GM04503 (cell line): Measurements from ENCODE around the gene SMIM20.
"Not testable (repeated sequence)": the region's sequence is repeated elsewhere in the genome, so short reads cannot be mapped to it uniquely, and the experiment has no call there.

Source experiments
- DNase-seq: peaks from one replicate; pipeline ENCODE4 v3.0.0-alpha.2; 2012; ENCODE audit warnings: low read depth

SMIM20 gene

DNA sequence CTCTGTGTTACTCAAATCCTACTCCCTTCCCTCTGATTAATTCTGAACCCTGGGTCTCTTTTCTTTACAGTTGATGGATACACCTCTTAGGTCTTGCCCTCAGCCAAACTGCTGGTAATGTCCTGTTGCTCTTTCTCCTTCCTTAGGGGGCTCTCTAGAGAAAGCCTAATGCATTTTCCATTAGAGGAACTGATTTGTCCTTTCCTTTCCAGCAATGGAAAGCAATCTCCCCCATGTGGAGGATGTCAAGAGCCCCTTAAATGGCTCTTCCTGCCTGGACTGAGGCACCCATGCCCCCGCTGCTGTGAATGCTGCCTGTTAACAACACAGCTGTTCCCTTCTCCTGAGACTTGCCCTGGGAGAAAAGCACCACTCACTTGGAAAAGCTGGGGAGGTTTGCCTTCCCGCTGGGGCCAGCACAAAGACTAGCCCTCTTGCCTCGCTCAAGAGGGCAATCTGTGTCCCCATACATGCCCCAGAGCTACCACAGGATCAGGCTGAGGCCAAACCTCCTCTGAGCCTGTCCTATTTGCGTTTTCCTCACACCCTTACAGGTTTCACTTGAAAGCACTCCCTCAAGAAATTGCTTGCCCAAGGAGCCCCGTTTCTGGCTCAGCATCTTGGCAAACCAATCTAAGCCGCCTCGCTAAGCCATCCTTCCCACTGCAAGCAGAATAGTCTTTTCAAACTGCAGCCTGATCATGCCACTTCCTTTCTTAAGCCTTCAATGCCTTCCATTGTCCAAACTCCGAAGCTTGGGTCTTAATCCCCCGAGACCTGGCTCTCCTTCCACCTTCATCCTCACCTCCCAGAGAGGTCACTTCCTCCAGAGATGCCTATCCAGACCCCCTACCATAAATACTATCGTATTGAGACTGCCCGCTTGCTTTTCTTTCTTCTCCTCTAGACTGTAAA, 23.2 kb upstream of the SMIM20 start:
- no peak for DNase-seq

DNA sequence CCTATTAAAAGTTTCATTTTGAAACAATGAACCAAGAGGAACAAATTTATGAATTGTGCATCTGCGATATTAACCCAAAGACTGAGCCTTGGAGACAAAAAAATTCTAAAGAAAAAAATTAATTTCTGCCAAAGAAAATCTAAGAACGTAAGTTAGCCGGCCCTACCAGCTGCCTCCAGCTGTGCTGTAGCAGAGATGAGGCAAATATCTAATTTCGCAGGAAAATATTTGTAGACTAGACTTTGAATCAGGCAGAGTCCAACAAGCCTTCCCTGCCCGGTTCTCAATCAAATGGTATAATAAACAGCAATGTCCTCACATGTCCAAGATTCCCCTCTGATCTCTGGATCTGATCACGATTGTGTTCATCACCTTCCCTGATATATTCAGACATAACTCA, 21.2 kb upstream of the SMIM20 start:
- DNase-seq, result no peak

DNA sequence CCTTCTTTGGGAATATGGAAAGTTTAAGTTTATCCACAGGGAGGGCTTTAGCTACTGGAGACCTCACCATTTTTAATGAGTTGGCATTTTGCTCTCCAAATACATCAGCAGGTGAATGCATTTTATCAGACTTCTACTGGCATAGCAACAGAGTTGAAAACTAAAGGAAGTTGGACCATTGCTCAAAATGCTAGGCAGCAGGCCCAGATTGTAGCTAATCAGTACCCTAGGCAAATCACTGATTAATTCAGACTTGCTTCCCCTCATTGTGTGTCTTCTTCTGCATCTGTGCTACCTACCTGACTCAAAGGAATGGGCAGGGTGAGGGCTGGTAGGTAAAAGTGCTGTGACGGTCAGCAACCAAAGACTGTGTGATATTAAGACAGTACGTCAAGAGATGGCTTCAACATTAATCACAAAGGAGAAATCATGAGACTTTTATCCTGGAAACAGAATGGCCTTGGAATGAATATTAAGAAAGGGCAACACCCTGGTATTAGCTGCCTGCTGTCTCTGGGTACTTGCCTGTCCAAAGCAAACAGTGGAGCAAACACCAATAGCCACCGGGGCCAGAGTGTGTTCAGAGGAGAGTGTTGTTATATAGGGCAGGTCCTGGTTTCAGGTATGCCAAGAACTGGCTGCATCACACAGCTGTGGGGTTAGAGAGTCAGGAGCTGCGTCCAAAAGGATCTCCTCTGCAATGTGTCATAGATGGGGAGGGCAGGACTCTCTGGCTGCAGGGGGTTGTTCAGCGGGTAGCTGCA, 17.1 kb upstream of the SMIM20 start:
- no peak for DNase-seq

DNA sequence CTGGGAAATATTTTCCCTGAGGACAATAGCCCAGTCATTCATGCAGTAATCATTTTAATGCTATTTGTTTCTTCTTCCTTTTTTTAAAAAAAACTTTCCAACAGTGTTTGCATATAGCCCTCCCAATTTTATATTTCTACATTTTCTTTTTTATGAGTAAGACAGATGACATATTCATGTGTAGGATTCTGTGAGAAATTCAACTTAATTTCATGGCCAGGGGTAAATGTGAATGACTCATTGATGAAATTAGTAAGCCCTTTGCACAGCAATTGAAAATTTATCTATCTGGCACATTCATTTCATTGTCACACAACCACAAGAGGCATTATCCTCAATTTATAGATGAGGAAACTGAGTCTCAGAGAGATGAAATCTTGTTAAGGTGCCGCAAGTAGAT, 13.7 kb upstream of the SMIM20 start:
- DNase-seq, result no peak

DNA sequence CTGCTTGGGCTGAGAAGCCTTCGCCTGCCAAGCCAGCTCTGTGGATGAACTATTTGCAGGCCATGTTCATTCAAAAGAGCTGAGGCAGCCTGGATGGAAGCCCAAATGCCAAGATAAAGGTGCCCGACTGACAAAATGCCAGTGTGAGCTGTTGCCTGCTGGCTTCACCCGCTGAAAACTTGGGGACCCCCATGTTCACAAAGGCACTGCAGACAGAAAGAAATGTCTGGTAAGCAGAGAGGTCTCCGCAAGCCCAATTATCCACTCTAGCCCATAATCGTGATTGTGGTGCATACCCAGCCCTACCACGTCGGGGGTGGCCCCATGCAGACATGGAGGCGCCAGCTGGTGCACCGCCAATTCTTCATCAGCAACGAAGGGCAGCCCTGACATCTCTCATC, 13.0 kb upstream of the SMIM20 start:
- no peak for DNase-seq

DNA sequence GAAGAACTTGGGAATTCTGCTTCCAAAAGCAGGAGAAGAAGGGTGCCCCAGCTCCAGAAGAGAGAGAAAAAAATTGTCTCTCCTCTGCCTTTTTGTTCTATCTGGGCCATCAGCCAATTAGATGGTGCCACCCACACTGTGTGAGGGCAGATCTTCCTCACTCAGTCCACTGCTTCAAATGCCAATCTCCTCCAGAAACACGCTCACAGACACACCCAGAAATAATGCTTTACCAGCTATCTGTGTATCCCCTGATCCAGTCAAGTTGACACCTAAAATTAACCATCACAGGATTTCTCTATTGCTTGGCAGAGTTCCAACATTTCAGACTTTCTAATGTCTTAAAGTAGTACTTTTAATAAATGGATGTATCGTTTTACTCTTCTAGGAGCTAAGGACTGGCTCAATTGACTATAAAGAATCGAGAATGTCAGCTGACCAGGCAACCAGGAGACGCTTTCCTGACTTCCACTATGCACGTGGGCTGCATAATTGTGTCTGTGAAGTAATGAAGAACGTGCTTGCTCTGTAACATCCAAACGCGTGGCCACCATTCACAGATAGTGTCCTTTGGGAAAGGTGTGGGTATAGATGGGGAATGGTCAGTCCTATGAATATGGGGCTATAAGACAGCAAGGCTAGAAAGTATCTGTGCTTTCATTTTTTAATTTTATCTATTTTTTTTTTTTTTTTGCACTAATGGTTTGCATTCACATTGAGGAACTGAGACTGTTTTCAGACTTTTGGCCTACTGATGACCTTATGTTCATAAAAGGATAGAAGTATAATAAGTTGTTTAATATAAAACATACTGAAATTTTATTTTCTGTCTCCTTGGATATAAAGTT, 9.9 kb upstream of the SMIM20 start:
- no peak for DNase-seq

DNA sequence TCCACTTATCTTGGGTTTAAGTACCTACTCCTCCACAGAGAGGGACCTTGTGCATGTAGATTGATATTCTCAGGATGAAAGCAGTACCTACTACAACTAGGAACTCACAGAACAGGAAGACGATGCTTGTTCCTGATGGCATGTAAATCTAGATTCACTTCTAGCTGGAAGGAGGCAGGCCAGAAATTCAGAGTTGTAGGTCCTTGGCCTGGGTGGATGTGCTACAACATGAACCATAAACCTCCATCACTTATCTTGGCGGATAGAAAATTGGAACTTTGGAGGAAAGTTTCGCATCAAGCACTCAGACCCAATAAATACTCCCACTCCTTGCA, 9.3 kb upstream of the SMIM20 start:
- no peak for DNase-seq

DNA sequence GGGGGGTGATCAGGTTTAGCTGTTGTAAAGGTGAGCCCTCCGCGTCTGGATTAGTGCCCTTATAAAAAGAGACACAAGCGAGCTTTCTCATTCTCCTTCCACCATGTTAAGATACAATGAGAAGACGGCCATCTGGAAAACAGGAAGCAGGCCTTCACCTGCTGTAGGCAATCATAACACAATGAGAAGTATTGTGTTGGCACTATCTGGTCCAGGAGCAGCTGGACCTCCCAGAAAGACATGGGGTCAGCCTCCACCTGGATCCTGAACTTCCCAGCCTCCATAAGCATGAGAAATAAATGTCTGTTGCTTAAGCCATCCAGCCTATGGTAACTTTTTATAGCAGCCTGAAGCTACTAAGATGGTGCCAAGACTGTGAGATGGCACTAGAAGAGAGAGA, 8.6 kb upstream of the SMIM20 start:
- DNase-seq, result no peak

DNA sequence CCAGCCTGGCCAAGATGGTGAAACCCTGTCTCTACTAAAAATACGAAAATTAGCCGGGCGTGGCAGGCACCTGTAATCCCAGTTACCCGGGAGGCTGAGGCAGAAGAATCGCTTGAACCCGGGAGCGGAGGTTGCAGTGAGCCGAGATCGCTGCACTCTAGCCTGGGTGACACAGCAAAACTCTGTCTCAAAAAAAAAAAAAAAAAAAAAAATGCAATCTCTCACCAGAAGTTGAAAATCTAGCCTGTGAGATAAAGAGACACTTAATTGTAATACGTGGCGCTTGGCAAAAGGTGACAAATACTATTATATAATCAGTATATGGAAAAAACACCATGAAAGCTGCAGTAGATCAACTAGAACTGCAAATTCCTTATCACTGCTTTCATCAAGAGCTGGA, 7.9 kb upstream of the SMIM20 start:
- DNase-seq, result not testable (repeated sequence)

DNA sequence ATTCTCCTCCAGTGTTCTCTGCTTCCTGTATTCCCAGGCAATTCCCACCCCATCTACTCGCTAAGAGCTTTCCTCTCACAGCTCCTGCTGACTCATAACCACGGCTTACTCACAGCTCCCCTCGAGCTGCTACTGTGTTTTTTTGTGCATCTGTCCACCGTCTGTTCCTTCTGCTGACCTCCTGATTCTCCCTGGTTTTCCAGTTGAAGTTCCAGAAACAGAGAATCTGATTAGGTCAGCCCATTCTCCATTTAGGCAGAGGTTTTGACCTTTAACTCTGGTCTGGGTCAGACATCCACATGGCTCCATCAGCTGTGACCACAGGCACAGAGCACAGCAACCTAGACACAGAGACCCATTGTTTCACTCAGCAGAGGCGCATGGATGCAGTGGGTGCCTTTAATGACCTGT, 5.5 kb upstream of the SMIM20 start:
- peak; percentile 78 for DNase-seq

DNA sequence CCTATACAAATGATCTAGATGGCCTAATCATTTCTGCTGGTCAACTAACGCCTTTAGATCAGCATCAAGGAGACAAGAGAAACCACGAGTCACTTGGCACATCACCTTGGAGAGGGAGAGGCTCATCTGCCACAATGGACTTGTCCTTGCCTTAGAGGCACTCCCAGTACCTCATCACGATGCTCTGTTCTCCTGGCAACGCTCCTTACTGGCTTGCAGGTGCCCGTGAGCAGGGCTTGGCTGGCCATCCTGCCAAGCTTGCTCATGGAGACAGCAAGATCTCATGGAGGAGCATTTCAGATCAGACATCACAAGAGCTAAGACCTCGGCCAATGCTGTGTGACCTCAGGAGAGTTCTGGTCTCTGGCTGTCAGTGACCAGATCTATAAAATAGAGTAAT, 2.7 kb upstream of the SMIM20 start:
- DNase-seq, result no peak

DNA sequence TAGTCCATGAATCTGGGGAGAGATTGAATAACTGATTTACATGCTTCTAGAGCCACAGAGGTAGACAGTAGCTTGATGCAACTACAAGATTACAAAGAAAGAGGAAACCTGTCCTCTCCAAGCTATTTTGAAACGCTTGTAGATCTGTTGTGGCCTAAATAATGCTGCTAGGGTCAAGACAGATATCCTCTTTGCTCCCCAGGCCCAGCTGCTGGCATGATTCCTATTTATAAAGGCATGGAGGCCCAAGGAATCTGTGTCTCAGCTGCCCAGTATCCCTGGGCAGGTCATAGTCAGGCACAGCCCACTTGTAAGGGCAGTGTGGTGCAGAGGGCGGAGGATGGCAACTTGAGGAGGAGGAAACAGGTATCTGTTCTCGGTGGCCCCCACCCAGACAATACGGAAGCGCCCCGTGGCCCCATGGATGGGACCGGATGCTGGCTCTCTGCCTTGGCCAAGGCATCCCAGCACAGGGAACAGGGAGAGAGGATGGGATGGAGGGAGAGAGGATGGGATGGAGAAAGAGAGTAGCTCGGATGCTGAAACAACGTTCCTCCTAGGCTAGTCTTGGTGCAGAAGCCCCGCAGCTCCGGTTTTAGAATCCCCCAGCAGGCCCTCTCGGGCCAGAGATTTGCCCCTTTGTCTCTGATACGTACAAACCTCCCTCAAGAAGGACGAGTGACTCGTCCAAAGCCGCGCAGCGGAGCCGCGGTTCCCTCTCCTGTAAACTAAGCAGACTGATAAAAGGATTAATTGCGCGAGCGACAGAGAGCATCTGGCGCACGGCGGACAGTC, 767 bp upstream of the SMIM20 start:
- no peak for DNase-seq

DNA sequence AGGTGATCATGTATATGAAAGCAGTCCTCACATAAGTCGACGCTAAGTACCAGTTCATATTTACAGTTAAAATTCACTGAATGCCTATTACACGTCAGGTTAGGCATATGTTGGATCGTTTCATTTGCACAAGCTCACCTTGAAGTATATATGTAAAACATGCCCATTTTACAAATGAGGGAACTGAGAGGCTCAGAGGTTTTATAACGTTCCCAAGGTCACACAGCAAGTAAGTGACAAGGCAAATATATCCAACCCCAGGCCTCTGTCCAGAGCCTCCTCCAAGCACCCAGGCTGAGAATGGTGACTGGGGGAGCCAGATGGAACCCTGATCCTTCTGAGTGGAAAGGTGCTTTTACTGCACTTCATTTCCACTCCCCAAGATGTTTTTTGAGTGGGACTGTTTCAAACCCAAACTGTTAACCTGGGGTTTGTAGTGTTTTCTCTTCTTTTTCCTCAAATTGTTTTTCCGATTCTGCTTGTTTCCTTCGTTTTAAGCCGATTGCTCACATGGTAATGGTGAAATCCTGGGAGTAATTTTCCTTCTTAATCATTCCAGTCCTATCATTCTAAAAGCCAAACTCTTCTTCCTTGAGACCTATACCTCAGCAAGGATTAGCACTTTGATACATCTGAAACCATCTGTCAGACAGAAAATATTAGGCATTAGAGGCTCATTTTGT, 791 bp downstream of the SMIM20 start:
- no peak for DNase-seq

DNA sequence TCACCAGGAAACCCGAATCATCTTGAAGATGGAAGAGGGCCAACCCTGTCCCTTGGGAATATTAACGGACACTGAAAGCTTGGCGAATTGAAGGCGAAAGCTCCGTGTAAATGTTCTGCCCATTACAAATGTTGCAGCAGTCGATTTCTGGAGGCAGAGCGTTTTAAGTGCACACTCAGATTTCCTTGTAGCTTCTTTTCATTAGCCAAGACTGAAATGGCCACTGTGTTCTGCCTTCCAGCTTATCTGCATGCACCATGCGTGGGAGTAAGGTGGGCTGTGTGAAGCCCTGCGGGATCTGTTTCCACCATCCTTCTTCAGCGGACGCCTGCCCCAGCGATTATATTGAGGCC, 1.3 kb downstream of the SMIM20 start:
- DNase-seq, result no peak

DNA sequence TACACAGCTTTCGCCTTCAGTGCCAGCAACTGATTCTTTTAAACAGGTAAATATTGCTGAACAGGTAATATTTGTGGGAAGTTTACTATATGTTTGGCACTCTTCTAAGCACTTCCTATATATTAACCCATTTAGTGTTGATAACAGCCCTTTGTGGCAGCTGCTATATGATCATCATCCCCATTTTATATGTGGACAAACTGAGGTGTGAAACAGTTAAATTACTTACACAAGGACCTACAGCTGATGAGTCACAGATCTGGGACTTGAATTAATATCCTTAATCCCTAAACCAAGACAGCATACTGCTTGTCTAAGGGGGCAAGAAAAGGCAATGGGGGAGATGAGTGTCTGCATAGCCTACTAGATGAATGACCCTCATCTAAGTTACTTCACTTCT, 2.9 kb downstream of the SMIM20 start:
- no peak for DNase-seq

DNA sequence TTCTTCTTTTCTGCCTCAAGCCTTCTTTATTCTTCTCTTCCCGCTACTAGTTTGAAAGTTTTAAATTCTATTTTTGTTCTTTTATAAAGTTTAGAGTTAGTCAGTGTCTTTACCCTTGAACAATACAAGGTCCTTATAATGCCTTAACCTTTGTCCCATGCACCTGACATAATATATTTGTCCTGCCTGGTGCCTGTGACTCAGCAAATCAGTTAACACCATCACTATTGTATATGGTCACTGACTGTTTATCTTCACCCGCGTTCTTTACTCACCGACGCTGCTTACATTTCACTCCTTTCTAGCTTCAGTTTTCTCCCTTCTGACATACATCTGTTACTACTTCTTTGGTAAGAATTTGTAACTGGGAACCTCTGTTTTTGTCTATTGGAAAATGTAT, 5.7 kb downstream of the SMIM20 start:
- no peak for DNase-seq

DNA sequence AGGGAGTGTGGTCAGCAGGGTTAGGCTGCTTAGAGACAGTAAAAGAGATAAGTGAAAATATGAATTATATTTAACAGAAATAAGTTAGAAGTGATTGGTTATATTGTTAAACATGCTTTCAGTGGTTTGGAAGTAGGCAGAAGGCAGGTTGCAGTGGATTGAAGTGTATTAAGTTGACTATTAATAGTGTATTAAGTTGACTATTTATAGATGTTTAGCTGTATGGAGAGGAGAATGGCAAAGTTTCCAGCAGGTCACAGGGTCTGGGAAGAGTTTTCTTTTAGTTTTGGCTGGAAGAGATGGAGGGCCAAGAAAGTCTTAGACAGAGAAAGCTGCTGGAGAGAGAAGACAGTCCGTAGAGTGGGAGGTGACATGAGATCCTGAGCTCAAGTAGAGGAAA, 7.9 kb downstream of the SMIM20 start:
- no peak for DNase-seq

DNA sequence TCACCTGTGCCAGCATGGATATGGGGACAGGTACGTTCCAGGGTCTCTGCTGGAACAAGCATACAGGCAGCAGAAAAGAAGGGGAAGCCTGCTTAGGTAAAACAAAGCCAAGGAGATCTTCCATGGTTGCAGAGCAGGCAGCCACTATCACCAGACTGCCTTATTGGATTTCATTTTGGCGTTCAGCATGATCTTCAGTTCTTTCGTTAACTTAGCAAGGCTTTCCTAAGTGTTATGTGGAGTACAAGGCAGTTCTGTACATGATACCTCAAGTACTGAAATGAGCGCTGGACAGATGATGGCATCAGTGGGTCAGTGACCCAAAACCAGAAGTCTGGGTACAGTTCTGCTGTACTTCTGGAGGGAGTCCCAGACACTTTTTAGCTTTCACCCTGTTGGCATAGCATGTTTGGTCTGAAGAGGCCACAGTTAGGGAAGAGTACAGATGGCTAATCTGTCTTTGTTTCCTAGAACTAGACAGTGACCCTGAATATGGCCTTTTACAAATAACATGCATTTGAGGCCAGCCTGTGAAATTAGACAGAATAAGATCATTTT, 8.9 kb downstream of the SMIM20 start:
- DNase-seq, result no peak

DNA sequence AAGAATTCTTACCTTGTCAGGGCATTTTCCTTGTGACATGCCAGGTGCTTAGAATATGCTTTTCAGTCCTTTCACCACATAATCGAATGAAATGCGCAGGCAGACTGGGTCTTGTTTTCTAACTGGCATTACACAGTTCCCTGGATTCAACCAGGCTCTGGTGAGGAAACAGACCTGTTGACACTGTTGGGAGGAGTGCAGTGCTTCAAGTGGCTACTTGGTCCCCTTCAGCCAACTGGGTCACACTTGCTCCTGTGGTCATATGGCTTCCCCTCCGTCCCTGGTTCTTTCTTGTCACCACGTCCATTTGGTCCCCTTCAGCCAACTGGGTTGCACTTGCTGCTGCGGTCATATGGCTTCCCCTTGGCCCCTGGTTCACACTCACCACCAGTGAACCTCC, 9.7 kb downstream of the SMIM20 start:
- DNase-seq, result no peak

DNA sequence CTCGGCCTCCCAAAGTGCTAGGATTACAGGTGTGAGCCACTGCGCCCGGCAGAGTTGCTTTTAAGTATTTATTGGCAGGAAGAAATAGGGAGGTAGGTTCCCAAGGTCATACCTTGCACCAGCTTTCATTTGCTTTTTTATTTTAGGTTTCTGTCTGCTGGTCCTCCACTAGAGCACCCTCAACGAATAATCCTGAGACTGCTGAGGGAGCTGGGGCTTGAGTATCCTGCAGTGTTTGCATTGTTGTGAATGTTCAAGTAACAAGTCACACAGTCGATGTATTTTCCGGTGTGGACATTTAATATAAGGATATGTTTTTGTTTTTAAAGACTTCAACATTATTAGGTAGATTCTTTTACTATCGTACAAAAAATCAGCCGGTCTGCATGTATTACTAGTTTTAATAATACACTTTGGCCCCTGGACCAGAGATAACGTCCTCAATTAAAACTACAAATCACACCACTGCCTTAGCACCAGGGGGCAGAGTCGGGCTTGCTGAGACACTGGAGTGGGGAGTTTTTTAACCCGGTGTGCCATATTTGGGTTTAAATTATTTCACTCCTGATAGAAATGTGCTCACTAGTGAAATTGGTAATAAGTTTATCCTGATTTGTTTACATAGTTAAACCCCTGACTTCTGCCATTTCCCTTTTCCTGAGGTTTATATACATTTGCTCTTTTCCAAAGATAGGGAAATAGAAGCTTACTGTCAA, 11.6 kb downstream of the SMIM20 start:
- no peak for DNase-seq
